H1 (cell line): Measurements from ENCODE around the gene MED29. TPM values are rescaled to one million over a fixed set of nuclear protein-coding genes. Genes with fewer than 3 reads are reported as not detected.

ENCODE experiments used
- BRCA1 ChIP-seq: IDR thresholded peaks from 2 replicates; pipeline ENCODE4 v1.6.1; 2012; ENCODE audit warnings: low read depth, low read length, improper control_type of control experiment
- CHD2 ChIP-seq: IDR thresholded peaks from 2 replicates; pipeline ENCODE4 v1.6.1; 2012; ENCODE audit warnings: low read length, improper control_type of control experiment
- KDM4A ChIP-seq: IDR thresholded peaks from one replicate; pipeline ENCODE4 v1.7.1; 2012; ENCODE audit warnings: low read depth, mild to moderate bottlenecking, moderate library complexity, low read length, inconsistent platforms; ENCODE audit not compliant: severe bottlenecking
- SP2 ChIP-seq: IDR thresholded peaks from 2 replicates; pipeline ENCODE4 v1.6.1; 2012; ENCODE audit warnings: mild to moderate bottlenecking, low read length, inconsistent platforms
- TEAD4 ChIP-seq: IDR thresholded peaks from 2 replicates; pipeline ENCODE4 v1.6.1; 2012; ENCODE audit warnings: low read depth, low read length, inconsistent platforms, mixed read lengths
- polyA plus RNA-seq, 7 experiments: library from polyadenylated mRNA; depleted of rRNA in 3 of 7; stranded (reverse) in 5 of 7; unstranded in 2 of 7; fragments of >200 nt in 5 of 7; fragments of 200-250 nt in 2 of 7; gene quantifications; 1 replicate in 5 of 7; 2 replicates in 1 of 7; 4 replicates in 1 of 7; pipeline versions ENCODE4 v1.2.1 to v1.2.3, GENCODE V29; 2011 to 2013; ENCODE audit warnings: missing spikeins in 2 of 7, mixed read lengths in 2 of 7
- total RNA-seq: library from RNA; stranded (reverse); fragmentation: NEBNext Ultra II Directional; extraction: Animal tissue kit (Norgen Biotek cat#: 25700); gene quantifications from 2 replicates; pipeline ENCODE4 v1.2.1, GENCODE V29; 2021
- TF ChIP-seq, protein P1 (sequence below): fragments of 300-600 bp; sonication (generic); IDR thresholded peaks from 2 replicates; pipeline ENCODE4 v1.7.1; 2012; ENCODE audit warnings: low read length, moderate library complexity, mild to moderate bottlenecking, inconsistent platforms; ENCODE audit not compliant: insufficient replicate concordance
- TF ChIP-seq, protein P2 (sequence below): IDR thresholded peaks from 2 replicates; pipeline ENCODE4 v1.6.1; 2011; ENCODE audit warnings: low read length, improper control_type of control experiment

Gene MED29
- total and polyA plus RNA-seq, 2 of the 8 experiments (the other 6 are each of a cell fraction or from before 2014, with no cell fraction given), result 31.1 to 52.5 TPM

DNA sequence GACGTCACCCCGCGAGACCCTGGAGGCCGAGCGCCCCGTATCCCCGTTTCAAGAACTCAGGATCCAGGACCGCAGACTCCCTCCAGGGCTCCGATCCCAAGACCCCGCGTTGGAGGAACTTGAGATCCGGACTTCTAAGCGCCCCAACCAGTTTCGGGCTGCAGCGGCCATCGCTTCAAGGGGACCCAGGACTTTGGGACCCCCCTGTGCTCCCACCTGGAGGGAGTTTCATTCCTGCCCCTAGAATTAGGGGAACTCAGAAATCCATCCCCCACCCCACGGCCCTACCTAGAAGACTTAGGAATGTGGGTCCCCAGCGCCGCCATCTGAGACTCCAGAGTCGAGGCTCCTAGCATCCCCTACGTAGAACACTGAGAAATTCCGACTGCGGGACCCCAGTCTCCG lies 21.7 kb downstream of the MED29 start (continued):
- TF ChIP-seq, protein P1, sequence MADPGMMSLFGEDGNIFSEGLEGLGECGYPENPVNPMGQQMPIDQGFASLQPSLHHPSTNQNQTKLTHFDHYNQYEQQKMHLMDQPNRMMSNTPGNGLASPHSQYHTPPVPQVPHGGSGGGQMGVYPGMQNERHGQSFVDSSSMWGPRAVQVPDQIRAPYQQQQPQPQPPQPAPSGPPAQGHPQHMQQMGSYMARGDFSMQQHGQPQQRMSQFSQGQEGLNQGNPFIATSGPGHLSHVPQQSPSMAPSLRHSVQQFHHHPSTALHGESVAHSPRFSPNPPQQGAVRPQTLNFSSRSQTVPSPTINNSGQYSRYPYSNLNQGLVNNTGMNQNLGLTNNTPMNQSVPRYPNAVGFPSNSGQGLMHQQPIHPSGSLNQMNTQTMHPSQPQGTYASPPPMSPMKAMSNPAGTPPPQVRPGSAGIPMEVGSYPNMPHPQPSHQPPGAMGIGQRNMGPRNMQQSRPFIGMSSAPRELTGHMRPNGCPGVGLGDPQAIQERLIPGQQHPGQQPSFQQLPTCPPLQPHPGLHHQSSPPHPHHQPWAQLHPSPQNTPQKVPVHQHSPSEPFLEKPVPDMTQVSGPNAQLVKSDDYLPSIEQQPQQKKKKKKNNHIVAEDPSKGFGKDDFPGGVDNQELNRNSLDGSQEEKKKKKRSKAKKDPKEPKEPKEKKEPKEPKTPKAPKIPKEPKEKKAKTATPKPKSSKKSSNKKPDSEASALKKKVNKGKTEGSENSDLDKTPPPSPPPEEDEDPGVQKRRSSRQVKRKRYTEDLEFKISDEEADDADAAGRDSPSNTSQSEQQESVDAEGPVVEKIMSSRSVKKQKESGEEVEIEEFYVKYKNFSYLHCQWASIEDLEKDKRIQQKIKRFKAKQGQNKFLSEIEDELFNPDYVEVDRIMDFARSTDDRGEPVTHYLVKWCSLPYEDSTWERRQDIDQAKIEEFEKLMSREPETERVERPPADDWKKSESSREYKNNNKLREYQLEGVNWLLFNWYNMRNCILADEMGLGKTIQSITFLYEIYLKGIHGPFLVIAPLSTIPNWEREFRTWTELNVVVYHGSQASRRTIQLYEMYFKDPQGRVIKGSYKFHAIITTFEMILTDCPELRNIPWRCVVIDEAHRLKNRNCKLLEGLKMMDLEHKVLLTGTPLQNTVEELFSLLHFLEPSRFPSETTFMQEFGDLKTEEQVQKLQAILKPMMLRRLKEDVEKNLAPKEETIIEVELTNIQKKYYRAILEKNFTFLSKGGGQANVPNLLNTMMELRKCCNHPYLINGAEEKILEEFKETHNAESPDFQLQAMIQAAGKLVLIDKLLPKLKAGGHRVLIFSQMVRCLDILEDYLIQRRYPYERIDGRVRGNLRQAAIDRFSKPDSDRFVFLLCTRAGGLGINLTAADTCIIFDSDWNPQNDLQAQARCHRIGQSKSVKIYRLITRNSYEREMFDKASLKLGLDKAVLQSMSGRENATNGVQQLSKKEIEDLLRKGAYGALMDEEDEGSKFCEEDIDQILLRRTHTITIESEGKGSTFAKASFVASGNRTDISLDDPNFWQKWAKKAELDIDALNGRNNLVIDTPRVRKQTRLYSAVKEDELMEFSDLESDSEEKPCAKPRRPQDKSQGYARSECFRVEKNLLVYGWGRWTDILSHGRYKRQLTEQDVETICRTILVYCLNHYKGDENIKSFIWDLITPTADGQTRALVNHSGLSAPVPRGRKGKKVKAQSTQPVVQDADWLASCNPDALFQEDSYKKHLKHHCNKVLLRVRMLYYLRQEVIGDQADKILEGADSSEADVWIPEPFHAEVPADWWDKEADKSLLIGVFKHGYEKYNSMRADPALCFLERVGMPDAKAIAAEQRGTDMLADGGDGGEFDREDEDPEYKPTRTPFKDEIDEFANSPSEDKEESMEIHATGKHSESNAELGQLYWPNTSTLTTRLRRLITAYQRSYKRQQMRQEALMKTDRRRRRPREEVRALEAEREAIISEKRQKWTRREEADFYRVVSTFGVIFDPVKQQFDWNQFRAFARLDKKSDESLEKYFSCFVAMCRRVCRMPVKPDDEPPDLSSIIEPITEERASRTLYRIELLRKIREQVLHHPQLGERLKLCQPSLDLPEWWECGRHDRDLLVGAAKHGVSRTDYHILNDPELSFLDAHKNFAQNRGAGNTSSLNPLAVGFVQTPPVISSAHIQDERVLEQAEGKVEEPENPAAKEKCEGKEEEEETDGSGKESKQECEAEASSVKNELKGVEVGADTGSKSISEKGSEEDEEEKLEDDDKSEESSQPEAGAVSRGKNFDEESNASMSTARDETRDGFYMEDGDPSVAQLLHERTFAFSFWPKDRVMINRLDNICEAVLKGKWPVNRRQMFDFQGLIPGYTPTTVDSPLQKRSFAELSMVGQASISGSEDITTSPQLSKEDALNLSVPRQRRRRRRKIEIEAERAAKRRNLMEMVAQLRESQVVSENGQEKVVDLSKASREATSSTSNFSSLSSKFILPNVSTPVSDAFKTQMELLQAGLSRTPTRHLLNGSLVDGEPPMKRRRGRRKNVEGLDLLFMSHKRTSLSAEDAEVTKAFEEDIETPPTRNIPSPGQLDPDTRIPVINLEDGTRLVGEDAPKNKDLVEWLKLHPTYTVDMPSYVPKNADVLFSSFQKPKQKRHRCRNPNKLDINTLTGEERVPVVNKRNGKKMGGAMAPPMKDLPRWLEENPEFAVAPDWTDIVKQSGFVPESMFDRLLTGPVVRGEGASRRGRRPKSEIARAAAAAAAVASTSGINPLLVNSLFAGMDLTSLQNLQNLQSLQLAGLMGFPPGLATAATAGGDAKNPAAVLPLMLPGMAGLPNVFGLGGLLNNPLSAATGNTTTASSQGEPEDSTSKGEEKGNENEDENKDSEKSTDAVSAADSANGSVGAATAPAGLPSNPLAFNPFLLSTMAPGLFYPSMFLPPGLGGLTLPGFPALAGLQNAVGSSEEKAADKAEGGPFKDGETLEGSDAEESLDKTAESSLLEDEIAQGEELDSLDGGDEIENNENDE, result no peak
- TF ChIP-seq, protein P2, sequence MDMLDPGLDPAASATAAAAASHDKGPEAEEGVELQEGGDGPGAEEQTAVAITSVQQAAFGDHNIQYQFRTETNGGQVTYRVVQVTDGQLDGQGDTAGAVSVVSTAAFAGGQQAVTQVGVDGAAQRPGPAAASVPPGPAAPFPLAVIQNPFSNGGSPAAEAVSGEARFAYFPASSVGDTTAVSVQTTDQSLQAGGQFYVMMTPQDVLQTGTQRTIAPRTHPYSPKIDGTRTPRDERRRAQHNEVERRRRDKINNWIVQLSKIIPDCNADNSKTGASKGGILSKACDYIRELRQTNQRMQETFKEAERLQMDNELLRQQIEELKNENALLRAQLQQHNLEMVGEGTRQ, result no peak
- TF ChIP-seq CHD2 (no peak), TEAD4 (no peak), SP2 (no peak), BRCA1 (no peak), KDM4A (peak; percentile 31)
